Purkinje cell (primary cell): Measurements from ENCODE around the gene STX8. TPM values are rescaled to one million over a fixed set of nuclear protein-coding genes. Genes with fewer than 3 reads are reported as not detected.

ENCODE experiments used
- polyA plus RNA-seq: library from polyadenylated mRNA; unstranded; fragments of >200 nt; fragmentation: Nextera tagmentation; gene quantifications from 2 replicates; pipeline ENCODE4 v1.2.1, GENCODE V29; 2014

The STX8 gene, protein sequence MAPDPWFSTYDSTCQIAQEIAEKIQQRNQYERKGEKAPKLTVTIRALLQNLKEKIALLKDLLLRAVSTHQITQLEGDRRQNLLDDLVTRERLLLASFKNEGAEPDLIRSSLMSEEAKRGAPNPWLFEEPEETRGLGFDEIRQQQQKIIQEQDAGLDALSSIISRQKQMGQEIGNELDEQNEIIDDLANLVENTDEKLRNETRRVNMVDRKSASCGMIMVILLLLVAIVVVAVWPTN
- polyA plus RNA-seq, result 145 and 203 TPM in 2 replicates

DNA sequence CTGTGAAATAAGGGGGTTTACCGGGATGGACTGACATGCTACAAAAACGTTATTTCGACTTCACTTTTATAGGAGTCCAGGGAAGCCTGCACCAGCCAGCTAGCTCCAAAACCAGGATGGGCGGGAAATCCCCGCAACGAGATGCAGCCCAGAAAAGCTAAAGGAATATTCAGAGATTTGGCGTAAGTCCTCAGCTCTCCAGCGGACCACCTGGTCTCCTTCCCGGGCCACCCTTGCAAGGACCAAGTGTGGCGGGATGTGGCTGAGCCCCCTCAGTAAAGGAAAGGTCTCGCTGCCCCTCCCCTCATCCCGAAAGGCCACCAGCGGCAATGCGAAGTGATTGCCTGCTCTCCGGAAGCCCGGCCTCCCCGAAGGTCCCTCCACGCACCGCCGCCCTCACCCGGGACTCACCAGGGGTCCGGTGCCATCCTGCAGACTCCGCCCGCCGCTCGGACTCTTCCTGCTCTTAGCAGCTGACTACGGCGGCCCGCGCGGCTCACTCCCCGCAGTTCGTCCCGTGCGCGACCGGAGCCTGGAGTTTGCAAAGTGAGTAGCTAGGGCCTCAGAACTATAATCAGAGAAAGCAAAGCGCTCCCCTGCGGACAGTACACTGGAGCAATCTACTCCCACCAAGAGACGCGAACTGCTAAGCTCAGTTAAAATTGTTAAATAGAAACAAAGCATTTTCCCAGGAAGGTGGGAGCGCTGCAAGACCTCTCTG is at the start of gene STX8:
TSS of gene STX8 (minus strand) at position 440 of the 721 bp plus-strand sequence. CDS start at position 428, 12 bp downstream.

DNA sequence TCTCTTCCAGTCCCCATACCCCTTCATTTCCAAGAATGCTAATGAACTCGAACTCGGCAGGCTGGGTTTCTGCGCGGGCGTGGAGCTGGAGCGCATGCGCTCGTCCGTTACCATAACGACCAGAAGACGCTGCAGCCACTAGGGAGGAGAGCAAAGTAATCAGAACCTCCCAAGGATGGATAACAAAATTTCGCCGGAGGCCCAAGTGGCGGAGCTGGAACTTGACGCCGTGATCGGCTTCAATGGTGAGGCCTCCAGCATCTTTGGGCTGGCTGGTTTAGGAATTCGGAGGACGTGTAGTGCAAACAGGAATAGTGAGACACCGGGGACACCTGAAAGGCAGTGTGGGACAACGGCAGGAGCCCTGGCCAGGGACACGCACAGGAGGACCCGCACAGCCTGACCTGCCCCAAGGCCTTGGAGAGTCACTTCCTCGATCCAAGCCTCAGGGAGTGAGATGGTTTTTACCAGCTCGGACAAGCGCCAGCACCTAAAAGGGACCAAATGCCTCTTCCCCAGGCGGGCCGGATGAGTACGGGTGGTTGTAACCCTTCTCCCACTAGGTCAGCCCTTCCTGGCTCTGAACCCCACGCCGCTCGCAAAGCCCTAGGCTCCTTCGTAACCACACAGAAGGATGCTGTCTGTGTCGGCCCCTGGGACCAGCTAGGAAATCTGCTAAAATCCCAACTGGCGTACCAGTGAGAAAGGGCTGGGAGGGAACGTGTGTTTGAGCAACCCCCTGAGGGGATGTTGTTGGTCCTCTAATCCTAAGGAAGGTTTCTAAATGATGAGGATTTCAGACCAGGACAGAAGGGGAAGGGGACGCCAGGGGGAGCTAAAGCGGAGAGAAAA is 1.1 kb upstream of the STX8 start, which contains the start of gene CFAP52:
TSS of gene CFAP52 (plus strand) at position 122 of the 852 bp plus-strand sequence. CDS start at position 176, 54 bp downstream.

Other genes starting within 250 kb of the STX8 start
- gene CFAP52, start 822 bp upstream of the STX8 start, polyA plus RNA-seq, result 0.82 TPM in 1 of 2 replicates, not detected in the other
- gene USP43, start 69.7 kb upstream of the STX8 start, polyA plus RNA-seq, result 0.75 TPM in 1 of 2 replicates, not detected in the other
- not detected in 2 replicates for gene DHRS7C, start 215.8 kb upstream of the STX8 start, polyA plus RNA-seq
- gene GSG1L2, start 246.3 kb upstream of the STX8 start, polyA plus RNA-seq, result not detected in 2 replicates